ENCODE data around the gene AP2S1. TPM values are rescaled to one million over a fixed set of nuclear protein-coding genes. Genes with fewer than 3 reads are reported as not detected.
"Not testable (repeated sequence)": the region's sequence is repeated elsewhere in the genome, so short reads cannot be mapped to it uniquely, and the experiment has no call there.

AP2S1 gene
- total RNA-seq, 1 experiment from 2014 or later = 241 TPM

DNA sequence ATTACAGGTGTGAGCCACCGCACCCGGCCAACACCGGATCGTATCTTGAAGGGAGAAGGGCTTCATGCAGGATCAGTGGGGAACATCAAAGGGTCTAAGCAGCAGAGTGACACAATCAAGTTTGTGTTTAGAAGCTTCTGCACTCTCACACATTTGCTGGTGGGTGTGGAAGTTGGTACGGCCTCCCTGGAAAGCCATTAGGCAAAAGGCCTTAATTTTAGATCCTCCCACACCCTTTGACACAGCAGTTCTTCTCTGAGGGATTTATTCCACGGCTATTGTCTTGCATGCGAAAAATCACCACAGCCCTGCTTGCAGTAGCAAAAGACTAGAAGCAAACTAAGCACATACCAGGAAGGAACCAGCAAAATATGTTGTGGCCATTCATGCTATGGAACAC, 44.0 kb downstream of the AP2S1 start:
- Histone ChIP-seq H3K9me3 (ENCODE audit: low read depth, low read length, poor library complexity, severe bottlenecking) (no peaks in the 10 kb centered on the region), H3K4me3 (ENCODE audit: low read depth, low read length, poor library complexity, severe bottlenecking) (no peak overlapping the region), H3K27ac (ENCODE audit: low read depth, low read length, poor library complexity, severe bottlenecking) (no peak overlapping the region), H3K36me3 (ENCODE audit: insufficient read depth, low read length, poor library complexity, severe bottlenecking) (no peaks in the 10 kb centered on the region), H3K4me1 (ENCODE audit: insufficient read depth, low read length, poor library complexity, severe bottlenecking) (no peaks in the 10 kb centered on the region), H3K27me3 (replicated peaks; ENCODE audit: insufficient read depth, low read depth, low read length, poor library complexity) (no peaks in the 10 kb centered on the region)
- POLR2A ChIA-PET (ENCODE audit: low non-redundant PET) = no interaction called here
- BruUV-seq (replicated peaks) = no TSS peak
- TF ChIP-seq EZH2 (IDR thresholded peaks at IDR 0.05; ENCODE audit: borderline replicate concordance, low read depth, low read length, poor library complexity, severe bottlenecking) = no peak
- intact Hi-C loops (cut with micrococcal nuclease; ENCODE audit: unreplicated experiment) = no loop called here
- DNase-seq (ENCODE audit: low spot score) = no peak
- CTCF ChIA-PET = no interaction called here

DNA sequence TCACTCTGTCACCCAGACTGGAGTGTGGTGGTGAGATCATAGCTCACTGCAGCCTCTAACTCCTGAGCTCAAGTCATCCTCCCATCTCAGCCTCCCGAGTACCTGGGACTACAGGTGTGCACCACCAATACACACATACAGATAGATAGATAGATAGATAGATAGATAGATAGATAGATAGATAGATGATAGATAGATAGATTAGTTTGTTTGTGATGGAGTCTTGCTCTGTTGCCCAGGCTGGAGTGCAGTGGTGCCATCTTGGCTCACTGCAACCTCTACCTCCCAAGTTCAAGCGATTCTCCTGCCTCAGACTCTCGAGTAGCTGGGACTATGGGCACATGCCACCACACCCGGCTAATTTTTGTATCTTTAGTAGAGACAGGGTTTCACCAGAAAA, 46.2 kb downstream of the AP2S1 start:
- H3K4me1 ChIP-seq (ENCODE audit: insufficient read depth, low read length, poor library complexity, severe bottlenecking); intact Hi-C loops (cut with micrococcal nuclease; ENCODE audit: unreplicated experiment); H3K36me3 ChIP-seq (ENCODE audit: insufficient read depth, low read length, poor library complexity, severe bottlenecking); H3K27me3 ChIP-seq (replicated peaks; ENCODE audit: insufficient read depth, low read depth, low read length, poor library complexity); H3K4me3 ChIP-seq (ENCODE audit: low read depth, low read length, poor library complexity, severe bottlenecking); DNase-seq (ENCODE audit: low spot score); CTCF ChIA-PET; POLR2A ChIA-PET (ENCODE audit: low non-redundant PET); H3K9me3 ChIP-seq (ENCODE audit: low read depth, low read length, poor library complexity, severe bottlenecking); H3K27ac ChIP-seq (ENCODE audit: low read depth, low read length, poor library complexity, severe bottlenecking); BruUV-seq (replicated peaks): not testable (repeated sequence)

DNA sequence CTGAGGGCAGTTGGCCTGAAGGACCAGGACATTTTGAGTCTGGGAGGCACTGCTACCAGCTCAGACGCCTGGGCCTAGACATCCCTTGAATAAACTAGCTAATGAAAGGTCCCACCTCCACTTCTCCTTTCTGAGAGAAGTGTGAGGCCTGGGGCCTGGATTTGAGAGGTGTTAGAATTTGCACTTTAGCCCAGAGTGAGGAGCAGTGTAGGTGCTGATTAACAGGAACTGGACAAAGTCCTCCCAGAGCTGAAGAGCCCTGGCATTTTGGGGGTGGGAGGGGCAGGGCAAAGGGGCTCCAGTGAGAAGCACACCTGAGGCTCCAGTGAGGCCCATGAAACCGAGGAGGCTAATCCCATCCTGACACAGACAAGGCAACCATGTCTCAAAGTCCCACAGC, 47.1 kb downstream of the AP2S1 start:
- Histone ChIP-seq H3K4me3 (ENCODE audit: low read depth, low read length, poor library complexity, severe bottlenecking) (no peak overlapping the region), H3K9me3 (ENCODE audit: low read depth, low read length, poor library complexity, severe bottlenecking) (no peaks in the 10 kb centered on the region), H3K27ac (ENCODE audit: low read depth, low read length, poor library complexity, severe bottlenecking) (no peak overlapping the region), H3K27me3 (replicated peaks; ENCODE audit: insufficient read depth, low read depth, low read length, poor library complexity) (no peaks in the 10 kb centered on the region), H3K4me1 (ENCODE audit: insufficient read depth, low read length, poor library complexity, severe bottlenecking) (no peaks in the 10 kb centered on the region), H3K36me3 (ENCODE audit: insufficient read depth, low read length, poor library complexity, severe bottlenecking) (no peaks in the 10 kb centered on the region)
- no peak for TF ChIP-seq EZH2 (IDR thresholded peaks at IDR 0.05; ENCODE audit: borderline replicate concordance, low read depth, low read length, poor library complexity, severe bottlenecking)
- TF ChIP-seq, protein P1, sequence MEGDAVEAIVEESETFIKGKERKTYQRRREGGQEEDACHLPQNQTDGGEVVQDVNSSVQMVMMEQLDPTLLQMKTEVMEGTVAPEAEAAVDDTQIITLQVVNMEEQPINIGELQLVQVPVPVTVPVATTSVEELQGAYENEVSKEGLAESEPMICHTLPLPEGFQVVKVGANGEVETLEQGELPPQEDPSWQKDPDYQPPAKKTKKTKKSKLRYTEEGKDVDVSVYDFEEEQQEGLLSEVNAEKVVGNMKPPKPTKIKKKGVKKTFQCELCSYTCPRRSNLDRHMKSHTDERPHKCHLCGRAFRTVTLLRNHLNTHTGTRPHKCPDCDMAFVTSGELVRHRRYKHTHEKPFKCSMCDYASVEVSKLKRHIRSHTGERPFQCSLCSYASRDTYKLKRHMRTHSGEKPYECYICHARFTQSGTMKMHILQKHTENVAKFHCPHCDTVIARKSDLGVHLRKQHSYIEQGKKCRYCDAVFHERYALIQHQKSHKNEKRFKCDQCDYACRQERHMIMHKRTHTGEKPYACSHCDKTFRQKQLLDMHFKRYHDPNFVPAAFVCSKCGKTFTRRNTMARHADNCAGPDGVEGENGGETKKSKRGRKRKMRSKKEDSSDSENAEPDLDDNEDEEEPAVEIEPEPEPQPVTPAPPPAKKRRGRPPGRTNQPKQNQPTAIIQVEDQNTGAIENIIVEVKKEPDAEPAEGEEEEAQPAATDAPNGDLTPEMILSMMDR (conservative IDR thresholded peaks at IDR 0.05; ENCODE audit: low read depth, low read length) = no peak
- DNase-seq (ENCODE audit: low spot score) = no peak
- CTCF ChIA-PET = no interaction called here
- no TSS peak for BruUV-seq (replicated peaks)
- POLR2A ChIA-PET (ENCODE audit: low non-redundant PET) = no interaction called here
- intact Hi-C loops (cut with micrococcal nuclease; ENCODE audit: unreplicated experiment) = no loop called here

DNA sequence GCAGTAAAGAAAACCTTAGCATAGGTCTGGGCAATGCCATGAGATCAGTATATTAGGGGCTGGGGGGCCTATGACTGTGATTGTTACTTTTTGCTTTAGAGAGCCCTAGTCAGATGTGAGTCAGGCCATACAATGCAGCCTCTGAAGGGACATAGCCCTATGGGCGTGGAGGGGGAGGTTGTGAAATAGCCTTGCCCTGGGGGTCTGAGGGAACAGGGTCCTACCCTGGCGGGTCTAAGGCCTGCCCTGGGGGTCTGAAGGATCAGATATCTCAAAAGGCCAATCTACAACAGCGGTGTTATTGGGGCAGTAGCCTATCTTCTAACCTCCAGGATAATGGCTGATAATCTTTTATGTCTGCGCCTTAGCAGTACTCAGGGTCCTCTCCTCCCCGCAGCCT, 48.5 kb downstream of the AP2S1 start:
- BruUV-seq (replicated peaks) = no TSS peak
- Histone ChIP-seq H3K27ac (ENCODE audit: low read depth, low read length, poor library complexity, severe bottlenecking) (no peak overlapping the region), H3K4me1 (ENCODE audit: insufficient read depth, low read length, poor library complexity, severe bottlenecking) (no peaks in the 10 kb centered on the region), H3K9me3 (ENCODE audit: low read depth, low read length, poor library complexity, severe bottlenecking) (no peaks in the 10 kb centered on the region), H3K4me3 (ENCODE audit: low read depth, low read length, poor library complexity, severe bottlenecking) (no peak overlapping the region), H3K27me3 (replicated peaks; ENCODE audit: insufficient read depth, low read depth, low read length, poor library complexity) (no peaks in the 10 kb centered on the region), H3K36me3 (ENCODE audit: insufficient read depth, low read length, poor library complexity, severe bottlenecking) (no peaks in the 10 kb centered on the region)
- POLR2A ChIA-PET (ENCODE audit: low non-redundant PET) = no interaction called here
- no peak for DNase-seq (ENCODE audit: low spot score)
- TF ChIP-seq, protein P1 (conservative IDR thresholded peaks at IDR 0.05; ENCODE audit: low read depth, low read length) = no peak
- TF ChIP-seq EZH2 (IDR thresholded peaks at IDR 0.05; ENCODE audit: borderline replicate concordance, low read depth, low read length, poor library complexity, severe bottlenecking) = no peak
- intact Hi-C loops (cut with micrococcal nuclease; ENCODE audit: unreplicated experiment) = no loop called here
- CTCF ChIA-PET = no interaction called here
